Ishikawa (cell line): ENCODE measurements around the gene ZNF57.

ENCODE experiments used
- MAX ChIP-seq: IDR thresholded peaks from 2 replicates; pipeline ENCODE4 v1.6.1; 2012
- REST ChIP-seq: IDR thresholded peaks from 2 replicates; pipeline ENCODE4 v1.6.1; 2012; ENCODE audit warnings: low read depth, mild to moderate bottlenecking

- TF ChIP-seq REST (no peak), MAX (0 out of 2 replicates have a peak, but pooled peaks have one; percentile 1)
Measured at GRCh38 chr19:2888731-2889224, 11.9 kb upstream of the ZNF57 start.
